Activated gamma-delta T cell treated with anti-CD3 and anti-CD28 coated beads, Interleukin-2, amount 50 U/mL, for 16 hours (primary cell): ENCODE data around the gene ADAP1.

Source experiments
- DNase-seq: peaks from one replicate; pipeline ENCODE4 v3.0.0-alpha.2; 2020; ENCODE audit warnings: low read depth

Gene ADAP1

DNA sequence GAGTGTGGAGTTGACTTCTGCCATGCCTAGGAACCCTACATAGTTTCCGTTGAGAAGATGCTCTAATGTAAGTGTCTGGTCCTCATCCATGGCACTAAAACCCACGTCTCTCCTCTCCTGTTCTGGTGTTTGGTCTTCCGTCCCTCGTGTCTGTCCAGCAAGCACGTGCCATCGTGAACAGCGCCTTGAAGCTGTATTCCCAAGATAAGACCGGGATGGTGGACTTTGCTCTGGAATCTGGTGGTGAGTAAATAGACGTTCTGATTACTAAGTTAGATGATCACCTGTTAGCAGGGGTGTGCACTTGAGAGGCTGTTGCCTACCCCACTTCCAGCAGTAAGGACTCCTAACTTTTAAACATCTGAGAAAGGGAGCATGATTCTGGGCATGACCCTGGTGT, 93.3 kb downstream of the ADAP1 start:
- no peak for DNase-seq

GRCh38 chr7:860149-860548, 94.3 kb downstream of the ADAP1 start:
- DNase-seq = no peak

- DNase-seq = no peak
Measured at GRCh38 chr7:859359-860030, 95.0 kb downstream of the ADAP1 start.

- DNase-seq = no peak
Measured at GRCh38 chr7:857661-858060, 96.8 kb downstream of the ADAP1 start.

GRCh38 chr7:856444-857095, 97.9 kb downstream of the ADAP1 start:
- DNase-seq = no peak

DNA sequence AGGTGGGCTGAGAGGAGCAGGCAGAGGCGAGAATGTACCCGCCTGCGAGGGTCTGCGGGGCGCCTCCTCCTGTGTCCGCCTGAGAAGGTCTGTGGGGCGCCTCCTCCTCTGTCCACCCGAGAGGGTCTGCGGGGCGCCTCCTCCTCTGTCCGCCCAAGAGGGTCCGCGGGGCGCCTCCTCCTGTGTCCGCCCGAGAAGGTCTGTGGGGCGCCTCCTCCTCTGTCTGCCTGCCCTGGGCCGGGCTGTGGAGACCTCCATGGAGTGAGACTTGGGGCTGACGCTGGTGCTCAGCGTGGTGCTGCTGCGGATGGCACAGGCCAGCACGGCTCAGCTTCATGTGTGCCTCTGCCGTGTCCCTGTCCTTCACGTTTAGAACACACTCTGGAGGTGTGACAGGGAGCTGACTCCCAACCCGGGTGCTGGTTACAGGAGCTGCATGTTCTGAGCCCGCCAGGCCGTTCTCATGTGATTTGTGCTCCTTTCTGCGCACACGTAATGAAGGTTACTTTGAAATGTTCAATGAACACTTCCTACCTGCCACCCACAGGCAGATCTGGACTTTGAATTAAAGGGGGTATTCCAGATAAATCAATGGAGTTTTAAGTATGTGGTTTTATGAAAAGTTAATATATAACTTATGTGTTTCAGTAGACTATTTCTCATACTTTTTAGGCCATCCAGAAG, 98.7 kb downstream of the ADAP1 start:
- no peak for DNase-seq

GRCh38 chr7:854118-854775, 100.2 kb downstream of the ADAP1 start:
- no peak for DNase-seq

- no peak for DNase-seq
Measured at GRCh38 chr7:853366-854117, 100.9 kb downstream of the ADAP1 start.

GRCh38 chr7:851204-851603, 103.3 kb downstream of the ADAP1 start:
- no peak for DNase-seq

DNA sequence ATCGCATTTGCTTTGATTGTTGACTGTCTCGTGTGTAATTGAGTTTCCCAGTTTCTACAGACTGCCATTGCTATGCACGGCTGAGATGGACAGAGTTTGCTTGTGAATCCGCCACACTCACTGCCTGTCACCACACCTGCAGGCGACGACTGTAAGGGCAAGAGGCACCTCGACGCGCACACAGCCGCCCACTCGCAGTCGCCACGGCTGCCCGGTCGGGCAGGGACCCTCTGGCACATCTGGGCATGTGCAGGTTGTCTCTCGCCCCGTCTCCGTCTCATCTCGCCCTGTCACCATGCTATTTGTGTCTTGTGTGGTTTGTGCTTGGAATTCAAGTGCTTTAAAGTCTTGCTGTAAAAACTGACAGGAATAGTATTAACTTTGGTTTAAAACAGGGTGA, 104.7 kb downstream of the ADAP1 start:
- no peak for DNase-seq

- DNase-seq = no peak
Measured at GRCh38 chr7:849145-849544, 105.3 kb downstream of the ADAP1 start.
